HG03378 (cell line): ENCODE results near the gene FAN1.

Source experiments
- ATAC-seq: cut with Tn5 transposase; IDR thresholded peaks from one replicate; pipeline ENCODE4 v1.9.1; 2021; ENCODE audit warnings: mild to moderate bottlenecking, moderate library complexity; ENCODE audit not compliant: unreplicated experiment

Gene FAN1

GRCh38 chr15:30919877-30920550 is 16.3 kb downstream of the FAN1 start:
- no peak for ATAC-seq

GRCh38 chr15:30921106-30921505 is 17.4 kb downstream of the FAN1 start:
- no peak for ATAC-seq

- ATAC-seq = no peak
Measured at GRCh38 chr15:30921781-30922479, 18.2 kb downstream of the FAN1 start.

- ATAC-seq = no peak
Measured at GRCh38 chr15:30922480-30923311, 19.0 kb downstream of the FAN1 start.

- ATAC-seq = no peak
Measured at GRCh38 chr15:30923429-30923828, 19.7 kb downstream of the FAN1 start.

GRCh38 chr15:30924353-30924752 is 20.6 kb downstream of the FAN1 start:
- no peak for ATAC-seq

GRCh38 chr15:30925686-30926085 is 22.0 kb downstream of the FAN1 start:
- ATAC-seq = no peak

GRCh38 chr15:30926161-30926560 is 22.4 kb downstream of the FAN1 start:
- ATAC-seq = no peak

- no peak for ATAC-seq
Measured at GRCh38 chr15:30927148-30927761, 23.5 kb downstream of the FAN1 start.

GRCh38 chr15:30928076-30928475 is 24.4 kb downstream of the FAN1 start:
- no peak for ATAC-seq

GRCh38 chr15:30929064-30929669 is 25.5 kb downstream of the FAN1 start:
- ATAC-seq = no peak

- no peak for ATAC-seq
Measured at GRCh38 chr15:30929982-30930381, 26.3 kb downstream of the FAN1 start.

- no peak for ATAC-seq
Measured at GRCh38 chr15:30930422-30930821, 26.7 kb downstream of the FAN1 start.

GRCh38 chr15:30933293-30933692 is 29.6 kb downstream of the FAN1 start:
- ATAC-seq = no peak

GRCh38 chr15:30939161-30939560 is 35.4 kb downstream of the FAN1 start:
- no peak for ATAC-seq

GRCh38 chr15:30940359-30940758 is 36.6 kb downstream of the FAN1 start:
- no peak for ATAC-seq

GRCh38 chr15:30941520-30941919 is 37.8 kb downstream of the FAN1 start:
- no peak for ATAC-seq

- ATAC-seq = no peak
Measured at GRCh38 chr15:30943654-30944335, 40.1 kb downstream of the FAN1 start.

- ATAC-seq = no peak
Measured at GRCh38 chr15:30953183-30953582, 49.5 kb downstream of the FAN1 start.

- no peak for ATAC-seq
Measured at GRCh38 chr15:30953731-30954378, 50.1 kb downstream of the FAN1 start.
